GM19397 (cell line): ENCODE results near the gene WASHC3.

Source experiments
- ATAC-seq: cut with Tn5 transposase; IDR thresholded peaks from one replicate; pipeline ENCODE4 v1.9.1; 2021; ENCODE audit warnings: mild to moderate bottlenecking, moderate library complexity; ENCODE audit not compliant: unreplicated experiment

The WASHC3 gene

DNA sequence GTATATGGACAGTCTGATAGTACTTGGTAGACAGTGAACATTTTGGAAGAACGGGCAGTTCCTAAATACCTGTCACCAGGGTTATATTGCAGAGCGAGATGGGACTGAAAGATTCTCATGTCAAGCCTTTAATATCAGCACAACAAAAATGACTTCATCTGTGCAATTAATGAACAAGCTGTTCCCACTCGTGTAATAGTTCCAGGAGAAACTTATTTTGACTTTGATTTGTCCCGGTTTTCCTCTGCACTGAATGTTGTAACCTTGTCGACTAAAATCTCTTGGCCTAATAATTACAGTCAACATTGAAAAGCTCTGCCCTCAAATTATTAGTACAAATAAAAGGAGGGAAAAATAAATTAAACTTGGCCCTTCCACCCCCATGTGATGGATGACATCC, 79.5 kb downstream of the WASHC3 start:
- ATAC-seq = no peak

GRCh38 chr12:101981868-101982267, 79.9 kb downstream of the WASHC3 start:
- ATAC-seq = no peak

DNA sequence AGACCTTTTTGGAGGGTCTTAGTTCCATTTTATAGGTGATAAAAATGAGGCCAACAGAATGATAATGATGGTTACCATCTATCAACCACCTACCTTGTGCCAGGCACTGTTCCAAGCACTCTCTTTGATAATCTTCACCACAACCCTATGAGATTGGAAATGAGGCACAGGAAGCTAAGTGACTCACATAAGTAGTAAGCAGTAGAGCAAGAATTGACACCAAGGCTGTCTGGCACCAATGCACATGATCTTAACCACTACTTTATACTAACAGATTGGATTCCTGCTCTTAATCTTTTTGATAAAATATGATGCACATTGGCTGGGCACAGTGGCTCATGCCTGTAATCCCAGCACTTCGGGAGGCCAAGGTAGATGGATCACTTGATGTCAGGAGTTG, 93.0 kb downstream of the WASHC3 start:
- no peak for ATAC-seq

GRCh38 chr12:101967506-101967905, 94.3 kb downstream of the WASHC3 start:
- no peak for ATAC-seq

DNA sequence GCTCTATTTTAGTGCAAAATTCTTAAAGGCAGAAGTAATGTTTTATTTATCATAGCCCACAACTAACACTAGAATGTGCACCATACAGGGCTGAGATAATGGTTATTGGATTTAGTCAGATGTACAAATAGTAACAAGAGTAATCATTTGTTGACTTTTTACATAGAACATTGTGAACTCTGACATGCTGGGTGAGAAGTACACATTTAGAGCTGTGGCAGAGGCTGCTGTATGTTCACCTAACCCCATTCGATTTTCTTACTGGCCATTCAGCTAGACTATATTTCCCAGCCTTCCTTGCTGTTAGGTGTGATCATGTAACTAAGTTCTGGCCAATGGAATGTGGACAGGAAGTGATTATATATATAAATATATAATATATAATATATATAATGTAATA, 95.3 kb downstream of the WASHC3 start:
- ATAC-seq = no peak

- ATAC-seq = no peak
These were observed 98.1 kb downstream of the WASHC3 start for GRCh38 chr12:101963697-101964096.
